GM19455 (cell line): ENCODE results near the gene GABBR2.

Source experiments
- ATAC-seq: cut with Tn5 transposase; IDR thresholded peaks from one replicate; pipeline ENCODE4 v1.9.1; 2021; ENCODE audit not compliant: unreplicated experiment

GABBR2 gene

DNA sequence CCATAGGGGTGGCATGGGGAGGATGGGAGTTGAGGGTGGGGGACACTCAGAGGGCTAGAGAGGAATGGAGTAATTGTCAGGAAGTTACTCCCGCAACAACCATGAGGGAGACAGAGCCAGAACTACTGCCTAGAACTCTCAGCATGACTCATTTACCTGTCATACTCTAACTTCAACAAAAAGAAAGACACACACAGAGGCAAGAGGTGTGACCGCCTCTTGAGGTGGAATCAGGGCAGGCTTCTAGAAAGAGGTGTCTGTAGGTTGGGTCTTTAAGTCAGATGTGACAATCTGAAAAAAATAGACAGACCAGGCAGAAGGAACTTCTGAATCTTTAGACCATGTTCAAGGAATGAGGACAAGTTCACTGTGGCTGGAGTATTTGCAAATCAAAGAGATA, 73.4 kb downstream of the GABBR2 start:
- ATAC-seq: no peak

DNA sequence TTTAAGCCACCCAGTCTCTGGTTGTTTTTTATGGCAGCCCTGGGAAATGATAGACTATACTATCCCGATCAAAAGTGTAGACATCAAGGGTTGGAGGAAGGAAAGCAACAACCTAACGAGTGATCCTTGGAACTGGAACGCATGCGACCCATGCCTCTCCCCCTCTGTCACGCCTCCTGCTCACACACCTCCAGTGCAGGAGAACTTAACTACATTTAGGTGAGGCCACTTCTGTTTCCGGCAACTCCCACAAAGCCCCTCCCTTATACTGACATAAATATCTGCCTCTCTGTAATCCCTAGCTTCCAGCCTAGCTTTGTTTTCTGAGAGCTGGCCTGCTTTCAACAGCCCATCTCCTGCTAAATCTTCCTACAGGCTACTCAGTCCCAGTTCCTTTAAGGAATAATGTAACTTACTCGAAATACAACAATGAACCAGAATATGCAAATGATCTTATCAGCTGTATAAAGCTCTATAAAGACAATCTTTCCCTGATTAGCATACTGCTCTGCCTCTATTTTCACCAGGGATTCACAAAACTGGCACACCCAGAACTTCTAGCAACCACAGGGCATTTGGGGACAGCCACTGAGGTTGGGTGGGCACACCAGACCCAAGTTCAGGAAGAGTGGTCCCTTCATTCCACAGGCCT, 73.9 kb downstream of the GABBR2 start:
- no peak for ATAC-seq

DNA sequence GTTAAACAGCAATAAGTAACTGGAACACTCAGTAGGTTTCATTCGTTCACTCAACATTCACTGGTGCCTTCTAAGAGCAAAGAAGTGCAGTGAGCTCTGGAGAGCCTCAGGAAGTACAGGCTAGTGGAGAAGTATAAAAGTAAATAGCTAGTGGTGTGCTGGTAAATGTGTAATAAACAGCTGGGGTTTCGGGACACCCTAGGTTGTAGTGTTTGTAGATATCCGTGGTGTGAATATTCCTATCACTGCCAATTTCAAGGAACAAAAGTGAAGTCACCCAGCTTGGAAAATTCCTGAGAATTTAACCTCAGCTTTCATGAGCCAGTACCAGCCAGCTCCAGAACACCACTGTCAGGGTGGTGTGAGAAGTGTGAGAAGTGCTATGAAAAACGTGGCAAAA, 75.9 kb downstream of the GABBR2 start:
- no peak for ATAC-seq

DNA sequence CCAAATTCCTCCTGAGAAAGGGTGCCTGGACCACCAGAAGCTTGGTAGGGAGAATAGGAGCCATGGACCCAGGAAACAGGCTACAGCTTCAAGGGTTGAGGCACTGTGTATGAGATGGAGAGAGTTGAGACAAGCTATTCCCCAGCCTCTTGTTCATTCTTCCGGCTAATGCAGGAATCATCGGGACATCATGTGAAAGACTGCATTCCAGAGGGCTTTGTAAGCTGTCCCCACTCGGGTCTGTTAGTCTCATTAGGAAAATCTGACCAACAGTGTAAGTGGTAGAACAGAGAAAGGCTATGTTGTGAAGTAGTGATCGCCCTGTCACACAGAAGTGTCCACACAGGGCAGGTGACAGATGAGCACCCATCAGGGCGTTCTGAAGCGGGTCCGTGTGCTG, 81.4 kb downstream of the GABBR2 start:
- no peak for ATAC-seq

- no peak for ATAC-seq
Observed at GRCh38 chr9:98625728-98626127, 83.0 kb downstream of the GABBR2 start.

DNA sequence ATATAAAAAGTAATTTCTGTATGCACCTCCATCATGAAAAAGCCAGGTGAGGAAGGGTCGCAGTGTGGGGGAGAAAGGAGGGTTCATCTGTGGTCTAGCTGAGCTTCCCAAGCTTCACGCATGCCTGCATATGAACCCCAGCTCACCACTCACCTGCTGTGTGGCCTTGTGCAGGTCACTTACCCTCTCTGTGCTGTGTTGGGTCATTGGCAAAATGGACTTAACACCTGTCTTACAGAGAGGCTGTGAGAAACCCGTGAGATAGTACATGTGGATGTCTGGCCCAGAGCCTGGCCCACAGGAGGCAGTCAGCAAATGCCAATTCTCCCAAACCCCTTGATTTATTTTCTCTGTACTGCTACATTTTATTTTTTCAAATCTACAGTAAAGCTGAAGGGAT, 88.9 kb downstream of the GABBR2 start:
- no peak for ATAC-seq

DNA sequence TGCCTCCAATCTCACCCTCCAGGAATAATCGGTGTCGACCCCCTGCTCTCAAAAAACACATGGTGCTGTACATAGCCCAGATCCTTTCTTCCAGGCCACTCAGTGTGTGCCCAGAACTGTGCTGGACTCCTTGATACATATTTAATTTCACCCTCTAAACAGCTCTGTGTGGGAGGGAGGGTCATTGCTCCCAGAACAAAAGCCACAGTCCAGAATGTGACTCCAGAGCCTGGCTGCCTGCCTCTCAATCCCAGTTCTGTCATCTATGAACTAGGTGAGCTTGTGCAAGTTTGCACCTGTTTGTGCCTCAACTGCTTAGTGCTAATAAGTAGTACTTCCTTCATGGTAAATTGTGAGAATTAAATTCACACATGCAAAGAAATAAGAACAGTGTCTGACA, 93.1 kb downstream of the GABBR2 start:
- ATAC-seq: no peak

DNA sequence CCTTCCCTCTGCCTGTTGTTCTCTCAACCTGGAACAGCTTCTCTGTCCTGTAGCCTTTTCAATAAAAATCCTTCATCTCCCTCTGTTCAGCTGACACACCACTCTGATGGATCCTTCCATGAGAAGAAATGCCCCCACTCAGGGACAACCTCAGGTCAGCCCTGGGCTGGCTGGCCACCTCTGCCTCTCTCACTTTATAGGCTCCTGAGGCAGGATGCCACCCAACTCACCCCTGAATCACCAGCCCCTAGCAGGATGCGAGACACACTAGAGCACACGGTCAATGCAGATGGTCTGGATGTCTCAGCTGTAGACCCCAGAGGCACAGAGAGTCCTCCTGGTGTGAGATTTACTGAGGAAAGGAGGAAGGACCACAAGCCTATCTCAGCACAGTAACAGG, 93.8 kb downstream of the GABBR2 start:
- ATAC-seq: no peak

DNA sequence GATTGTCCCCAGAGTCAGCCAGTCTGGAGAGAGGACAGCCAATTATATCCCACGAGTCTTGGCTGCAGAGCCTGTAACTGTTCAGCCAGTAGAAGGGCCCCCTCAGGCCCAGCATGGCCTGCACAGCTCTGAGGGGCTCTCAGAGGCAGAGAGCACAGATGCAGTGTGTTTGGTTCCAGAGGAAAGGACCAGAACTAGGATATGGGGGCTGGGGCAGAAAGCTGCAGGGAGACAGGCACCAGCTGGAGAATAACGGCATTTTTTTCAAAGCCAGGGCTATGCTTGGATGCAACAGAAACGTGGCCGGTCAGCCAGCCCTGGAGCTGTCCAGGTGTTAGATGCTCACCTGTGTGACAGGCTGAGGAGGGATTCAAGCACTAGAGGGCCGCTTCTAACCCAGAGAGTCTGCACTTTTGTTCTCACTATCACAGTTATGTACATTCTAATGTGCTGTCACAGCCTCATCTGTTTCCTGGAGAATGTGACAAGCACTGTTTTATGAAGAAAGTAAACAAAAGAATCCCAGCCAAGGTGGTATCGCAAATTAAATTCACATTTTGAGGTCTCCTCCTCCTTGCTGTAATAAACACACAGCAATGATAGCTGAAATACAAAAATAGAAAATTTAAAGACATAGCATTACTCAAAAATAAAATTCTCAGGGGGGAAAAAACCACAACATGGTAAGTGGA, 96.5 kb downstream of the GABBR2 start:
- ATAC-seq: no peak

GRCh38 chr9:98611319-98611718, 97.4 kb downstream of the GABBR2 start:
- no peak for ATAC-seq

- no peak for ATAC-seq
Observed at GRCh38 chr9:98610711-98611110, 98.0 kb downstream of the GABBR2 start.

- no peak for ATAC-seq
Observed at GRCh38 chr9:98610211-98610610, 98.5 kb downstream of the GABBR2 start.

GRCh38 chr9:98609646-98610045, 99.1 kb downstream of the GABBR2 start:
- no peak for ATAC-seq

- no peak for ATAC-seq
Observed at GRCh38 chr9:98607787-98608186, 100.9 kb downstream of the GABBR2 start.

GRCh38 chr9:98607152-98607551, 101.6 kb downstream of the GABBR2 start:
- no peak for ATAC-seq

DNA sequence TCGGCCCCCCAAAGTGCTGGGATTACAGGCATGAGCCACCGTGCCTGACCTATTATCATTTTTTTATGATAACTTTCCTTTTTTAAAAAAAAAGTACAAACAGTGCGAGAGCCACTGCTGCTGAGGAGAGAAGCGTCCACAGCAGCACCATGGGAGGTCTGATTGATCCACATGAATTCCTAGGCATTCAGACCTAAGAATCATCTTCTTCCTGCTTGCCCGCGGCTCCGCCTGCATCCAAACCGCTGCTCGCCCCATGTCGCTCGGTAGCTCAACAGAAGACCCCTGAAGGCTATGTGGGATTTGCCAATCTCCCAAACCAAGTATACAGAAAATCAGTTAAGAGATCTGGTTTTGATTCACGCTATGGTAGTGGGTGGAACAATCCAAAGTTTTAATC, 102.0 kb downstream of the GABBR2 start:
- ATAC-seq: no peak

GRCh38 chr9:98605116-98605515, 103.6 kb downstream of the GABBR2 start:
- no peak for ATAC-seq

- ATAC-seq: no peak
Observed at GRCh38 chr9:98603821-98604383, 104.8 kb downstream of the GABBR2 start.

- ATAC-seq: no peak
Observed at GRCh38 chr9:98602839-98603500, 105.8 kb downstream of the GABBR2 start.

DNA sequence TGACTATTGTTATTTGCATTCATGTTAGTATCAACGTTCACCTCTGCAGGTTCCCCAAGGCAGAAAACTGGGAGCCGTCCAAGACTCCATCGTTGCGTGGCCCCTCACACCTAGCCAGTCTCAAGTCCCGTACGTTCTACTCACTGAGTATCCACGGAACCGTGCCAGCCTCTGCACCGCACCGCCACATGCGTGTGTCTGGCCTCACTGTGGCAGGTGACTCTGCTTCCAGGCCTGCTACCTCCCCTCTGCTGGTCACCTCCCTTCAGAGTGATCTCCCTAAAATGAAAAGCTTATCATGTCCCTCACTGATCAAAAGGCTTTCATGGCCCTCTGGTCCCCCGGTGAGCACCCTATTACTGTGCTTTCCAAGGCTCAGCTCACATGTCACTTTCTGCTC, 108.1 kb downstream of the GABBR2 start:
- no peak for ATAC-seq

DNA sequence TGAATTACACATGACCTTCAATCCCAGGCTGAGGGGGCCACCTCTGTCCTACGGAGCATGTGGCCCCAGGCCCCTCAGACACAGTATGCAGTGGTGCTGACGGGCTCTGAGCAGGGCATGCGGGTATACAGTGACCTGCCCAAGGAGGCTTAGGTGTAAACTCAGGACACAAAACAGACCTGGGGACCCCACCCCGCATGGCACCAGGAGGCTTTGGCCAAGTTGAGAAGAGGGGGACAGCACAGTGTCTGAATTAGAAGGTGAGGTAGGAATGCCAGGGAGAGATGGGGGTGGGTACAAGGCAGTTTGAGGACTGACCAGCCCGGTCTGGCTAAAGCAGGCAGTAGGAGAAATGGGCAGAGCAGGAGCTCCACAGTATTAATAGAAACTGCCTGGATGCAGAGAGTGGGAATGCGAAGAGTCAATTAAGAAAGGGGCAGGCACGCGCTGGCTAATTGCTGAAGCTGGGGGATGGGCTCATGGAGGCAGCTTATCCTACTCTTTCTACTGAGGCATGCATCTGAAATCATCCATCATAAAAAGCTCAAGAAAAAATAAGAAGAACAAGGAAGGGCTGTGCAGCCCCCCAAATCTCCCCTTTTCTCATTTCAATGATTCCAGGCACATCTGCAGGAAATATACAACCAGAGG, 109.0 kb downstream of the GABBR2 start:
- no peak for ATAC-seq

DNA sequence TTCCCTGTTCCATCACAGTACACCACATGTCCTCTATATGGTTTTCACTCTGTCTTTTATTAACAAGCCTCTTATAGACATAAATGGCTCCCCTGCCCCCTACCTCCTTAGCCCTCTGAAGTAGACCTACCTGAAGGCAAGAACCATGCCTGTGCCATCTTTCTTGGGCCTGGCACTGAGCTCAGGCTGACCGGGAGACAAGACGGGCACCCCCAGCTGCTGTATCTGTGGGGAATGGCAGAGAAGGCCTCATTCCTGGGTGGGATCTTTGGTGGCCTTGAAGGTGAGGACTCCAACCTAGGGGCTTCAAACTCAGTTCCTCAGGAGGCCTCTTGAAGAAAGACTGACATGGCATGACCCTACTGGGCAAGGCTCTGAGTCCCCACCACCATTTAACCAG, 109.9 kb downstream of the GABBR2 start:
- ATAC-seq: no peak
